HG02840 (cell line): ENCODE results near the gene RGL1.
A peak's percentile ranks its signal among the peaks of the same experiment; 100 is the strongest.
"Not testable (repeated sequence)": the region's sequence is repeated elsewhere in the genome, so short reads cannot be mapped to it uniquely, and the experiment has no call there.

Source experiments
- ATAC-seq: cut with Tn5 transposase; IDR thresholded peaks from one replicate; pipeline ENCODE4 v1.9.1; 2021; ENCODE audit warnings: mild to moderate bottlenecking, moderate library complexity, moderate number of reproducible peaks; ENCODE audit not compliant: unreplicated experiment, low FRiP score

The RGL1 gene

DNA sequence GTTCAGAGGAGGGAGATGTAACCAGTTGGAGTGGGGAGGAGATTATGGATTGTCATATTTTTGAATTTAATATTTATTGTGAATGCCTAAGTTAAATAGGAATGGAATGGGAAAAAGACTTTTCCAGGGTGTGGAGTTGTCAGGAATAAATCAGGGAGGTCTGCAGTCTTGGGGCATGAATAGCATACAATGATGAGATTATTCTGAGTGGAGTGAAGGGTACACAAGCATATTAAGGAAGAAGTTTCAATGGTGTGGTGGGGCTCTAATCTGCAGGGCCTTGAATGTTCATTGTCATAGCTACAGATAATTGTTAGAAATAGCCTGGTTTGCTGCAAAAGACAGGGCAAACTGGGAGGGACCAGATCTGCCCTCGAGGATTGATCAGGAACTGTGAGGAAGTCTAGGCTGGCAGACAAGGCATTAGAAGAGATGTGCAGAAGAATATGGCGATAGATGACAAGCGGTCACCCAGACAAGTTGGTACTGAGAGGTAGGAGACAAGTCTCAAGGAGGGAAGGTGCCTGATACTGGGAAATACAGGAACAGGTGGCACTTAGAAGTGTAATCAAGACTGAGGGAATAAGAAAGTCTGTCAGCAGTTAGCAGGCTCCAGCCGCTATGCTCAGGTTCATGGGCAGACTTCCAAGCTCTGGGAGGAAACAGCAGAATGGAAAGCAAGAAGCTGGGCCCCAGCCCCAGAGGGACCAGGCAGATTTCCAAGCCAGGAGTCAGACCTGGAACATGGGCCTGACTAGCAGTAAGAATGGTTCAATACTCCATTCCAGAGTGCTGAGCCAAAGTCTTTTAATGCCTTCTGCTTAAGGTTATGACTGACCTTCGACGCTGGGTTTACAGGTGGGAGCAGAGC, 20.9 kb upstream of the RGL1 start:
- no peak for ATAC-seq

DNA sequence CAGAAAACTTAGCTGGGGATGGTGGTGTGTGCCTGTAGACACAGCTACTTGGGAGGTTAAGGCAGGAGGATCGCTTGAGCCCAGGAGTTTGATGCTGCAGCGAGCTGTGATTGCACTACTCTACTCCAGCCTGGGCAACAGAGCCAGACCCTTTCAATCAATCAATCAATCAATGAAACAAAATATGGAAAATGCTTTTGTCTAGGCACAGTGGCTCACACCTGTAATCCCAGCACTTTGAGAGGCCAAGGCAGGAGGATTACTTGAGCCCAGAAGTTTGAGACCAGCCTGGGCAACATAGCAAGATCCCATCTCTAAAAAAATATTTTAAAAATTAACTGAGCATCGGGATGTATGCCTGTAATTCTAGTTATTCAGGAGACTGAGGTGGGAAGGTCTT, 19.0 kb upstream of the RGL1 start:
- ATAC-seq, result not testable (repeated sequence)

DNA sequence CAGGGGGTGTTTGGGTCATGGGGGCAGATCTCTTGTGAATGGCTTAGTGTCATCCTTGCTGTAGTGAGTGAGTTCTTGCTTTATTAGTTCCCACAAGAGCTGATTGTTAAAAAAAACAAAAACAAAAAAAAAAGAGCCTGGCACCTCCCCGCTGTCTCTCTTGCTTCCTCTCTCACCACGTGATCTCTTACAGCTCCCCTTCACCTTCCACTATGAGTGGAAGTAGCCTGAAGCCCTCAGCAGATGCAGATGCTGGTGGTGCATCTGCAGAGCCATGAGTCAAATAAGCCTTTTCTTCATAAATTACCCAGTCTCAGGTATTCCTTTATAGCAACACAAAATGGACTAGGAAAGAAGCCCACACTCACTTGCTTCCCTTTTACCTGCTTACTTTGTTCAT, 17.2 kb upstream of the RGL1 start:
- ATAC-seq, result no peak

DNA sequence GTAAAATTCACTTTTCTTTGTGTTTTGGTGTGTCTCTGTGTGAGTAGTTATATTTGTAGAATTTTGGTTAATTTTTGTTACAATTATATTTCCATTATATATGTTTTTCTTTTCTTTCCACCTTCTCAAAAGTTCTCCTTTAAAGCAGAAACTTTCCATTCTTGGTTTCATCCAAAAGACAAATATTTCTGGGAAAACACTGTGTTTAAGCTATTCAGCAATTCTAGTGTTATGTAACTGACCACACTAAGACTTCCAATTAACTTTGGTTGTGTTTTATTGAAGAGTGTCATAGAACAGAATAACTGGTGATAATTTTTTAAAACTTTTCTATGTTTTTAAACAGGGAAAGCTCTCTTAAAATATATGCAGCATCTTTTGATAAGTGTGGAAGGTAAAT, 13.6 kb upstream of the RGL1 start:
- ATAC-seq, result no peak

DNA sequence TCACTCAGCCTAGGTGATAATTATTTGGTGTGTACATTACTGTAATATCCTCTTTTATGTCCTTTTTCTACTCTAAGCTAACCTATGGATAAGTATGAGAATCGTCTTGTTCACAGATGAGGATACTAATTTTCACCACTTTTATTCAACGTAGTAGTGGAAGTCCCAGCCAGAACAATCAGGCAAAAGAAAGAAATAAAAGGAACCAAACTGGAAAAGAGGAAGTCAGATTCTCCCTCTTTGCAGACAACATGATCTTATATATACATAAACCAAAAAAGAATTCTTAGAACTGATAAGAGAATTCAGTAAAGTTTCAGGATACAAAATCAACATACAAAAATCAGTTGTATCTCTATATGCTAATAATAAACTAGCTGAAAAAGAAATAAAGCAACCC, 12.6 kb upstream of the RGL1 start:
- no peak for ATAC-seq

DNA sequence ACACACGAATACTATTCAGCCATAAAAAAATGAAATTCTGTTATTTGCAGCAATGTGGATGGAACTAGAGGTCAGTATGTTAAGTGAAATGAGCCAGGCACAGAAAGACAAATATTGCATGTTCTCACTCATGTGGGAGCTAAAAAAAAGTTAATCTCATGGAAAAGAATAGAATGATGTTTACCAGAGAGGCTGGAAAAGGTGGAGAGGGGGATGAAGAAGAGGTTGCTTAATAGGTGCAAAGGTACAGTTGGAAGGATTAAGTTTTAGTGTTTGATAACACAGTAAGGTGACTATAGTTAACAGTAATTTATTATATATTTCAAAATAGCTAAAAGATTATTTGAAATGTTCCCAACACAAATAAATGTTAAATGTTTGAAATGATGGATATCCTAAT, 10.8 kb upstream of the RGL1 start:
- no peak for ATAC-seq

DNA sequence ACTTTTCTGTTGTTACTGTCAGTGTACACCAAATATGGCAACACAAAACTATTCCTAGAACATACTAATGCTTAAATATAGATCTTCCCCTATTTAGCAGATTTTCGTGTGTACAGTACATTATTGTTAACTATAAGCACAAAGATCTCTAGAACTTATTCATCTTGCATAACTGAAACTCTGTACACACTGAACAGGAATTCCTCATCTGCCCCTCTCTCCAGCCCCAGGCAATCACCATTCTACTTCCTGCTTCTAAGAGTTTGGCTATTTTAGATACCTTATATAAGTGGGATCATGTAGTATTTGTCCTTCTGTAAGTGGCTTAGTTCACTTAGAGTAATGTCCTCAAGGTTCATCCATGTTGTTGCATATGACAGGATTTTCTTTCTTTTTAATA, 4.5 kb upstream of the RGL1 start:
- ATAC-seq, result no peak

DNA sequence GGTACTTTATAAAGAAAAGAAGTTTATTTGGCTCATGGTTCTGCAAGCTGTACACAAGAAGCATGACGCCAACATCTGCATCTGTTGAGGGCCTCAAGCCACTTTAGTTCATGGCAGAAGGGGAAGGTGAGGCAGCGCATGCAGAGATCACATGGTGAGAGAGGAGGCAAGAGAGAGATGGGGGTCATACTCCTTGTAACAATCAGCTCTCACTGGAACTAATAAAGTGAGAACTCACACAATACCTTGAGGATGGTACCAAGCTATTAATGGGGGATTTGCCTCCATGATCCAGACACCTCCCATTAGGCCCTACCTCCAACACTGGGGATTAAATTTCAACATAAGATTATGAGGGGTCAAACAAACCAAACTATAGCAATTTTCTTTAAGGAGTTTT, 3.3 kb upstream of the RGL1 start:
- no peak for ATAC-seq

DNA sequence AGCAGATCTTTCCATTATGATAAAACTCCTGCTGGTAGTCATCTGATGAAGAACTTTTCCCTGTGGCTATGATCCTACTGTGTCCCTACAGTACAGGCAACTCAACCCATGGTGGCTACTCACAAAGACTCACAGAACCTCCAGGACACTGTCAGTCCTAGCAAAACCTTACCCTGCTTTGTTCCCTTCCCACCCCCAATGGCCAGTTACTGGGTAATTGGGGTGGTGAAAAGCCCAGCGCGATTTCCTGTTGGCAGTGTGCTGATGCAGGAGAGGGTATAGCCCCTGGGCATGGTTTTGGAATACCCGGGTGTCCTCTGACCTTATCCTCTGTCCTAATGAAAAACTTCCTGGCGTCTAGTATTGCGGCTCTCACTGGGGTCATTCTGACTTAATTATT, 533 bp upstream of the RGL1 start:
- ATAC-seq, result no peak

DNA sequence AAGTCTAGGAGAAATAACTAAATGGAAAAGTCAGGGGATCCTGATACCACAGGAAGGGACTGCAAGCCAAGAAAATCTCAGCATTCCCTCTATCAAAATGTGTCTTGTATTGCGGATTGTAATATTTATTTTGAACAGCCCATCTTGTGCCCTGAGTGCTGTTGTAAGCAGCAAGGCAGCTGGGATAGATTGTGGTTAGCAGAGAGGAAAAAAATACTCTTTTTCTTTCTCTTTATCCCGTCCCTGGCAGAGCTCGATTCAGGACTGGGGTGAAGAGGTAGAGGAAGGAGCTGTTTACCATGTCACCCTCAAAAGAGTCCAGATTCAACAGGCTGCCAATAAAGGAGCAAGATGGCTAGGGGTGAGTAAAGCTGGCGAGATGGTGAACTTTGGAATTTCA, 1.2 kb downstream of the RGL1 start:
- no peak for ATAC-seq

DNA sequence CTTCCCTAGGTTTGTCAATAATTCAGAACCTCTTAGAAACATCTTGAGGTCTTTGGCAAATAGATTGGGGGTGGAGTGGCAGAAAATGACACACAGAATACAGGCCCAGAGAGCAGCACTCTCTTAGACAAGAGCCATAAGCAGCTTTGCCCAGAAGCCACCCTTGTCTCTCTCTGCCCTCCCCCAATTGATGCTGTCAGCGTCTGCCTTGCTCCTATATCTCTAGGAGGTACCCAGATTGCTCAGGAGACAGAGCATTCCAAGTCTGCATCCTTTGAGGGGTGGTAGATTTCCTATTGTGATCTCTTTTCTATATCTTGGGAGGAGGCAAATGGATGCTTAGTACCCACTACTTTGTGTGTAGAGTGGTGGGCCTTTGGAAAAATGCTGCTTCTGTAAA, 1.8 kb downstream of the RGL1 start:
- no peak for ATAC-seq

DNA sequence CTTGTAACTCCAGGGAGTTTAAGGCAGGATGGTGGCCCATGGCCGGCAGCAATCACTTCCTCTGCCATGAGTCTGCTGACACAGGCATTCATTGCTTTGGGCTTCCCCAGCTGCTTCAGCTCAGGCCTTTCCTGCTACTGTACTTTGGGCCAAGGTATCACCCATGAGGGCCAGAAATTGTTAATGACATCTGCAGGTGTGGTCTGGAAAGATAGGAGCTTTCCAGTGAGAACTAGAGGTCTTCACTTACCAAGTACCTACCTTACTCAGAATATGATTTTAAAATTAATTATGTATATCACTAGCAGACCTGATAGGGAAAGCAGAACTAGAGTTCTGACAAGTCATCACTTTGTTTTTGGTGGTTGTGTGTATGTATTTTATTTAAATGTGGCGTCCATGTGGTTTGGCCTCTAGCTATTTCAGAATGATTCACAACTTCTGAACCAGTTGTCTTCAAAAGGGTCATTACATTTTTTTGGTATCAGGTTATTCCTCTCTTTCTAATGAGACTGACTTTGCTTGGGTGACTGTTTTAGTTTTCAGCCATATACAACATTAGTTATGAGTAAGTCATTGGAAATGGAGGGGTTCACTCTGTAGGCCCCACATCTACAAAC, 2.7 kb downstream of the RGL1 start:
- peak; percentile 58 for ATAC-seq

DNA sequence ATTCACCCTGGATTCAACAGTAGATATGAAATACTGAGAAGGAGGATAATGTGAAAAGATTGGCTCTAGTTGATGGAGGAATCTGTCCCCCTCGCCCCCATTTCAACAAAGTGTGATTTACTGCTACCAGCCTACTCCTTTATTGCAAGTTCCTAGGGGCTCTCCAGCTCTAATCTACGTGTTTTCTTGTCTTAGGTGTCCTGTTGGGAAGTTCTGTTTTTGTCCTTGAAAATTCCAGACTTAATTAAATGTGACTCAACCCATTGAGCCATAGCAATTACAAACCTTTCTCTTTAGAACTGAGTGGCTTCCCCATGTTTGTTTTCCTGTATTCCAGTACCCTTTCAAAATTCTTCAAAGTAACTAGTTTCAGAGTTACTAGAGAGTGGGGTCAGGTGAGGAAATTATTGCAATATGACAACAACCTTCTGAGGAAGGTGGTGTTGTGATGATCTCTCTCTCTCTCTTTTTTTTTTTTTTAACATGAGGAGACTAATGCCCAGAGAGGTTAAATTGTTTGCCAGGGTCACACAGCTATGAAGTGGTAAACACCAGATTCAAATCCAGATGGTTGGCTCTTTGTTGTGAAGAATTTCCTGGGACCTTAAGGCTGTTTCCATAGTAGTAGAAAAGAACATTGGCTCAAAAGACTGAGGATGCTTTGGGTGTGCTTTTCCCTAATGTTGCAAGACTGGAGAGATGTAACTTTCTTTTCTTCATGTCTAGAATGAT, 3.5 kb downstream of the RGL1 start:
- ATAC-seq, result no peak

DNA sequence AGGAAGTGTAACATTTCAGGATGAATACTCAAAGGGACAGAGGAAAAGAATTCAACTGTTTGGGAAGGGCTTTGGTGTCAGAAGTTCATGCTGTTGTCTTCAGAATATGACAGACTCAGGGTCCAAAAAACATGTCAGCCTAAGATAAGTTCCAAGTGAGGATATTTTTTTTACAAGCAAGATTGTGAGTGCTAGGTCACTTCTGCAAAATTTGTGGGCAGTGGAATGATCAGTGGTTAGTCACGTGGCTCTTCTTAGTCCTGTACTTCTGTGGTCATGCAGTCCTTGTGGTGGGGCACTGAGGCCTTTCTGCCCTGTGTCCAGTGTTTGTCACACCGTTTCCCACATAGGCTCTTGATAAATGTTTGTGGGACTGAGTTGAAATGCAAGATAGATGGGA, 5.2 kb downstream of the RGL1 start:
- no peak for ATAC-seq

DNA sequence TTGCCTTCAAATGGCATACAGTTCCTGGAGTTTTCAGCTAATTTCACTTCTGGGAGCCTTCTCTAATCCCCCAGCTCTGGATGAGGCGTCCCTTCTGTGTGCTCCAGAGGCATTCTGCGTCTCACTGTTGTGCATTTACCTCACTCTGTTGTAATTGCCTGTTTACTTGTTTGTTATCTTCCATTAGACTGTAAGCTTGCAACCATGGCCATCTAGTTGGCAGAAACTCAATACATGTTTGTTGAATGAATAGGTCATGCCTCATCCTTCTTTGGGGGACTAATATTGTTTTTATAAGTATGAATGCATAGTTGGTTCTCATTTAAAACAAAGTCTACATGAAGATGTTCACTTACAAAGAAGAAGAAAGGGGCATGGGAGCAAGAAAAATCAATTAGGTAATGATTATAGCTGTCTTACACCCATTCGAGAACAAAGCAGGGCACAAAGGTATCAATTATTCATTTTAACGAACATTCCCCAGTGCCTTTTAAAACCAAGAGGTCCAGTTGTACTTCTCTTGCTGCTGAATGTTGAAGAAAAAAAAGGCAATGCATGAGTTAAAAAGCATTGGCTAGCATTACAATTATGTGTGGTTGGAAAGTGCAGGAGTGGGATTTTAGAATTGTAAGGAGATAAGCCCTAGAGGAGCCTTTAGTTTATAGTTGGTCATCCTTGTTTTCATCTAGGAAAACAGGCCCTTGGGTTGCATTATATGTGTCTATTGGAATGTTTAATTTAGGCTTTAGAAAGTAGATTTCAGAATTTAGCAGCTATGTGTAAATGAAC, 6.0 kb downstream of the RGL1 start:
- no peak for ATAC-seq

DNA sequence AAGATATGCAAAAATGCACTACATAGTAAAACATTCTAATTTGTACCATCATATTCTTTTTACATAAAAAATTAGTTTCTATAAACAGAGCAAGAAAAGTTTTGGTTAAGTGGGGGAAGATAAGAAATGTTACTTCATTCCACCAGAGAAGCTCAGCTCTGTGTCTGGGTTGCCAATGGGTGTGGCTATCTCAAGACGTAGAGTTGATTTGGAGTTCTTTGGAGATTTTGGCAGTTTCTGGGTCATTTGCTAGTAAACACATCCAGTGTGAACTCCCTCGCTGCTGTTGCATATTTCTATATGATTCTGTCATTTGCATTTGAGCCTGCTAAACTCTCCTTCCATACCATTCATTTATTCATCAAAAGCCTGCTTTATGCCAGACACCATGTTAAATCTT, 7.2 kb downstream of the RGL1 start:
- ATAC-seq, result no peak

DNA sequence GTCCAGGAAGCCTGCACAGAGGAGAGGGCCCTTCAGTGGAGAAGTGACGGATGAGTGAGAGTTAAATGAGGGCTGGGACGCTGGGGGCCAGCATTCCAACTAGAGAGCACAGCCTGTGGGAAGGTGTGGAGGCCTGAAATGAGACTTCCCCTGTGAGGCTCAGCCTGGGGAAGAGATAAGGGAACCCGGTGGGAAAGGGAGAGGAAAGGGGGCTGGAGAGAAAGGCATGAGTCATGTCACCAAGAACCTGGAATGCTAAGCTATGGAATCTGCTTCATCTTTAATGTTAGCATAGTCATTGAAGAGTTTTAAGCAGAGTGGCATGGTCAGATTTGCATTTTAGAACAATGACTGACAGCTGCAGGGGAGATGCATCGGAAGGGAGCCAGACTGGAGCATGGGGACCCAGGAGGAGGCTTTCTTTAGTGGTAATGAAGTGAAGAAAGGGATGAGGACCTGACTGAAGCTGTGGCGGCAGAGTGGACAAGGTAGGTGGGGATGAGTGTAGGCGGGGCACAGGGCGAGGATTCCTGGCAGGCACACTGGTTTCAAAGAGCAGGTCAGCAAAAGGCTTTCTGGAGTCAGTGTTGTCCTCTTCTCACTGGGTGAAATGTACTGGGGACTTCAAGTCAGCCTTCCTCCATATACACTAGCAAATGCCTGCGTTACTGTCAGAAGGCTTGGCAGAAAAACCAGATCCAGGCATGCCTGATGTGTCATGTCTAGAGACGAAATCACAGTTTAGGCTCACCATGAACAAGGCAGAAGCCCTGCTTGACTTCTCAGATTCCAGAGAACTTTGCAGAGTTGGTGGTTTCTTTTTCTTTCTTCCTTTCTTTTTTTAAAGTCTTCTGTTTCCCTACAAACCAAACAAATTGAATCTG, 8.0 kb downstream of the RGL1 start:
- ATAC-seq, result no peak

DNA sequence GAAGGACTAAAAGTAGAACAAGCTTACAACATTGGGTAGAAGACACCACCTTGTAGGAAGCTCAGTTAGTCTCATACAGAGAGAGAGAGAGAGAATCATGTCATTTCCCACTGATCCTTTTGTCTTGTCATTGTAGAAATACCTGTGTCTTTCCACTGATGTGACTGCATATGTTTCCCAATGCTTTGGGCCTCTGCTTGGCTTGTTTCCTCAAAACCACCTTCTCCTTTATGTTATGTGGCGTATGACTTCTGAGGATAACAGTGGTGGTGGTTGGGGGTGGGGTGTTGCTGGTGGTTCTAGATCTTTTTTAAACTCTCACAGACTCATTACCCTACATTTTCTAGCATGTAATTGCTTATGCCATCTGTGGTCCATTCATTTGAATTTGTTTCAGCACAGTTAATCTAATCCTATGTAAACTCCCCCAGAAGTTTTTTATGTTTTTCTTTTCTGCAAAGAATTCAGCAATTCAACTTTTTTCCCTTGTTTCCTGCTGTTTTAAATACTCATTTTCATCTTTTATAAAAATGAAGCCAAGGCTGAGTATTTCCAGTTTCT, 9.3 kb downstream of the RGL1 start:
- ATAC-seq, result no peak

DNA sequence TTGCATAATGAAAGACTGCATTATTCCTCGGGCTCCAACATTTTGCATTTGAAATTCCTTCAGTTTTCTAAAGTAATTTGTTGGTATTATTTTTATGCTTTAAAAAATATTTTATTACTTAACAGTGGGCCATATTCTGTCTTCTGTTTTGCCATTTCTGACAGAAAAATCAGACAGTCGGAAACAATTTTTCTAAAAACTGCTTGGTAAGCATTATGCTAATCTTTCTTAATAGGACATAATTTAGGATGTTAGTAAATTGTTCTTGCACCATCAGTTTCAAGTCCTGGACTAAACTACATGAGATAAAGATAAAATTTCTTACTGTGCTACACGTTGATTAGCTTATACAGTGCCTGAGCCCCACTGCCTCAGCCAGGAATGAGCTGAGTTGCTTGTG, 11.2 kb downstream of the RGL1 start:
- no peak for ATAC-seq
